ENCODE results near the gene EMP3. TPM values are rescaled to one million over a fixed set of nuclear protein-coding genes. Genes with fewer than 3 reads are reported as not detected.
"Not testable (repeated sequence)": the region's sequence is repeated elsewhere in the genome, so short reads cannot be mapped to it uniquely, and the experiment has no call there.

Gene EMP3
- total RNA-seq, 1 donor from 2014 or later: 37.8 TPM

GRCh38 chr19:48348045-48348444 is 22.7 kb downstream of the EMP3 start:
- DNase-seq: no peak

DNA sequence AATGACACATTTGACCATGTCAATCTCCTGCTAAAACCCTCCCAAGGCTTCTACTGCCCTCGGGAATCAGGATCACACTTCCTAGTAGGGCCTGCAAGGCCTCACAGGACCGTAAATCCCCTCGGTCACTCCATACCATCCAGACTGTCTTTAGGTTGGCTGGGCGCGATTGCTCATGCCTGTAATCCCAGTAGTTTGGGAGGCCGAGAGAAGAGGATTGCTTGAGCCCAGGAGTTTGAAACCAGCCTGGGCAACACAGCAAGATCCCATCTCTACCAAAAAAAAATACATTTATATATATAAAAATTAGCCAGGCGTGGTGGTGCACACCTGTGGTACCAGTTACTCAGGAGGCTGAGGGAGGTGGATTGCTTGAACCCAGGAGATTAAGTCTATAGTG is 23.4 kb downstream of the EMP3 start:
- no peak for DNase-seq

- peak; percentile 77 for DNase-seq
These were observed 25.5 kb downstream of the EMP3 start for GRCh38 chr19:48350856-48351255.

DNA sequence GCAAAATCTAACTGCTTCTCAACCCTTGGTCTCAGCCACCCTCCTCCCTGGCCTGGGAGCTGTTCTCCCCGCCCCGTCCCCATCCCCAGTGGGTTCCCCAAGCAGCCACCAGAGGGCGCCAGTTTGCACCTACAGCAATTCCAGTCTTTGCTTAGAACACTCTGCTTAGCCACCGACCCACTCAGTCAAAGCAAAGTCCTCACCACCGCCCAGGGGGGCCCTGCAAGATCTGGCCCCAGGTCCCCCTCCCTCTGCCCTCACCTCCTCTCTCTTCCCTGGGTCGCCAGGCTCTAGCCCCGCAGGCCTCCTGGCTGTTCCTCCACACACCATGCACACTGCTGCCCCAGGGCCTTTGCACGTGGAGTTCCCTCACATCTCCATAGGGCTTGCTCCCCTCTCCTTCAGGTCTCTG is 26.0 kb downstream of the EMP3 start:
- peak; percentile 77 for DNase-seq

GRCh38 chr19:48353677-48354076 is 28.3 kb downstream of the EMP3 start:
- DNase-seq: no peak

DNA sequence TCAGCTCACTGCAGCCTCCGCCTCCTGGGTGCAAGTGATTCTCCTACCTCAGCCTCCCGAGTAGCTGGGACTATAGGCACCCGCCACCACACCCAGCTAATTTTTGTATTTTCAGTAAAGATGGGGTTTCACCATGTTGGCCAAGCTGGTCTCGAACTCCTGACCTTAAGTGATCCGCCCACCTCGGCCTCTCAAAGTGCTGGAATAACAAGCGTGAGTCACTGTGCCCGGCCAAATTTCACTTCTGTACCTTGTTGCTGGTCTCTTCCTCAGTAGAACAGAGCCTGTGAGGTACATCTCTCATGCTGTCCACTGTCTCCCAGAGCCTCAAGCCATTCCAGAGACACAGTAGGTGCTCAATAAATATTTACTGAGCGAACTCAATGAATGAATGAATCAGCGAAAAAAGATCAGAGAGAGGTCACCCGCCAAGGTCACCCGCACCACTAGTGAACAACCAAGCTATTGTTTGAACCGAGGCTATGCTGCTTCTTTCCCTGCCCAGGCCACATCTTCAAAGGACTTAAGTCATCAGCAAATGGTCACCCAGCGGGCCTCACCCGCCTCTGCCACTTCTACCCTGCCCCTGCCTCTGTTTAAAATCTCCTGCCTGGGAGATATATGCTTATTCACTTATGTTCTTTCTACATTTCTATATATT is 29.1 kb downstream of the EMP3 start:
- DNase-seq: no peak

DNA sequence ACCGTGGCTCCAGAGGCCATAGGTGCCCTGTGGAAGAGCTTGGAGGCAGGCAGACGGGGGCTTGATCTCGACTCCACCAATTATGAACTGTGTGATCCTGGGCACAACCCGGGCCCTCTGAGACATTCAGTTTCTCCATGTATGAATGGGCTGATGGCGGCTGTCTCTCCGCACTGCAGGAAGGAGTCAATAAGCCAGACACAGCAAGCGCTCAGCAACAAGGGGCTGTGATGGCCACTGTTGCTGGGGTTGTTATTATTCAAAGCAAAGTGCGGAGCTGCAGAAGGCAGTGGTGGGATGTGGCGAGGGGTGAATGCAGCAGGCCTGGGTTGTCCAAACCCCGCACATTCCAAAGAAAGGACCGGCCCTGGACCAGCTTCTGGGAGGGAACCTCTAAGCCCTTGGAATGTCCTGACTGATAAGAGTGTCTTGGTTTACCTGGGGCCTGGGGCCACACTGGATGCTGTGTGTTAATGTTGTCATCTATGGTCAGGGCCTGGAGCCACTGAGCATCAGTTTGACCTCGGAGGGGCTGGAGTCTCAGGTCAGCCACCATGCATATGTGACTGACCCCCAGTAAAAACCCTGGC is 30.1 kb downstream of the EMP3 start:
- no peak for DNase-seq

- no peak for DNase-seq
These were observed 33.8 kb downstream of the EMP3 start for GRCh38 chr19:48359123-48359522.

DNA sequence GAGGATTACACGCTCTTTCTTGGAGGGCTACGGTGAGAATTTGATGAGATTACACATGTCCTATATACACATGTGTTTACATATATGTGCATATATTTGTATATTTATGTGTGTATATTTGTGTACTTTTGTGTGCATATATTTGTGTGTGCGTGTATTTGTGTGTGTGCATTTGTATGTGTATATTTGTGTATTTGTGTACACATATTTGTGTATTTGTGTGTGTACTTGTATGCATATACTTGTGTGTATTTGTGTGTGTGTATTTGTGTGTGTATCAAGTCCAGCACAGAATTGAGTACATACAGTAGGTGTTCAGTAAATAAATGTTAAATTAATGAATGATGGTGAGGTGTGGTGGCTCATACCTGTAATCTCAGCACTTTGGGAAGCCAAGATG is 36.6 kb downstream of the EMP3 start:
- DNase-seq: no peak

DNA sequence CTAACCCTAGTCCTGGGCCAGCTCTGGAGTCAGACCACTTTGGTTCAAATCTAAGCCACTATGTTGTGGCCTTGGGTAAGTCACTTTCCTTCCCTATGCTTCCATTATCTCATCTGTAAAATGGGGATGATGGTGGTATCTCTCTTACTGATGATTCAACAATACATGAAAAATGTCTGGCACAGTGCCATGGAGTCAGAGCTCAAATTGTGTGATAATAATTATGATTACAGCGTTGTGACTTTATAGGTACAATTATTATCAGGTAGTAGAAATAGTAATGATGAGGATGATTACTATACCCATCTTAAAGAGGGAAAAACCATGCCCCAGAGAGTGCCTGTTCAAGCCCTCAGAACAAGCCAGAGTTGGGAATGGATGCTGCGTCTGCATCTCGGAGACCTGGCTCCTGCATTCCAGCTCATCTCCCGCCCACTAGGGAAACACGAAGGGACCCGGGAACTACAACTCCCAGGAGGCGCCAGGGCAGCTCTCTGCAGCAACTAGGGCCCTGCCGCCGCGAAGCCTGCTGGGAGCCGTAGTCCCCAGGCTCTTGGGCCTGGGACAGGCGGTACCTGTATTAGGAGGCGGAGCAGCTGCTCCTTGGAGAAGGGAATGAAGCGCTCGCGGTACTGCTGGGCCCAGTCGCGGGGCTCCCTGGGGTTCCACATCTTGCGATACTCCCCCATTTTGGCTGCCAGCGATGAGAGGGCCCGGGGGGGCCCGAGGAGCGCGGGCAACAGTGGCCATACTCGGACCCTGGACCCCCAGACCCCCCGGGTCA is 37.6 kb downstream of the EMP3 start:
- peak; percentile 85 for DNase-seq

DNA sequence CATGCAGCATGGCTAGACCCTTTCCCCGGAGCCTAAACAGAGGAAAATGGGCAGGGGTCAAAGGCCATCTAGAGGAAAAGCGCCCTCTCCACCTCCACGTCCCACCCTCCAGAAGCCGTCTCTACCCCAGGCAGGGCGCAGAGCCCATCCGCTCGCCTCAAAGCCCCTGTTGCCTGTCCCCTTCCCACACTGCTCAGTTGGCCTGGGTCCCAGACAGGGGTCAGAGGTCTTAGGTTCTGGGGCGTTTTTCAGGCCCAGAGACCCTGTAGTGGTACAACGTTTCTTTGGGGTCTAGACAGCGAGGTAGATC is 38.1 kb downstream of the EMP3 start:
- no peak for DNase-seq

- DNase-seq: peak; percentile 100
These were observed 38.7 kb downstream of the EMP3 start, which contains the start of the genes SYNGR4 and TMEM143 for GRCh38 chr19:48363810-48364597. TSS of gene SYNGR4 (plus strand) at chr19:48364367. CDS start at chr19:48365843, 1,476 bp downstream. TSS of gene TMEM143 (minus strand) at chr19:48363940. CDS start at chr19:48363920, 20 bp downstream.

- no peak for DNase-seq
These were observed 39.4 kb downstream of the EMP3 start for GRCh38 chr19:48364598-48365348.

DNA sequence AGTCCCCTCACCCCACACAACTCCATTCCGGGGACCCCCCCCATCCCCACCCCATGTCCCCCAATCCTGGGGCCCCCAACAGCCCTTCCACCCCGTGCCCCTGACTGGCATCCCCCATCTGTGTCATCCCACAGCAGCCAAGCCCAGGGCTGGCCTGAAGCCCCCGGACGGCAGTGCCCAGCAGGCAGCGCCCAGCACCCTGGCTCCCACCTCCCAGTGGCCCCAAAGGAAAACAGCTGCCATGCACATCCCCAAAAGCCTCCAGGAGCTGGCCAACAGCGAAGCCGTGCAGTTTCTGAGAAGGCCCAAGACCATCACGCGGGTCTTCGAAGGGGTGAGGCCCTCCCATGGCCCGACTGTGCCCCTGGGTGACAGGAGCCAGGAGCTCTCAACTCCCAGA is 40.2 kb downstream of the EMP3 start:
- no peak for DNase-seq

DNA sequence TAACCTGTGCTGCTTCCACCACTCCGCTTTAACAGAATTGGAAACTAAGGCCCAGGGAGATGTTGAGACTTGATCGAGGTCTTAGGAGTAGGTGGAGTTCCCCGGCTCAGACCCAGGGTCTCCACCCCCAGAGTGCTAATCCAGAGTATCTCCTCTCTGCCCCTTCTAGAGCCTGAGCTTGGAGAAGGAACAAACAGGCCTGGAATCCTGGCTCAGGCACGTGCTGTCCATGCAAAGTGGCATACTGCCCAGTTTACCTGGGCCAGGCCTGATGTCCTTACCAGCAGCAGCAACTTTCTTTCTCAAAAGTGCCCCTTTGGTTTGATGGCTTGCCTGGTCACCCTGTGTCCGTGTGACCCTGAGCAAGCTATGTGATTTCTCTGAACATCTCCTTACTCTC is 42.5 kb downstream of the EMP3 start:
- DNase-seq: no peak

GRCh38 chr19:48368936-48369335 is 43.6 kb downstream of the EMP3 start:
- no peak for DNase-seq

- no peak for DNase-seq
These were observed 45.6 kb downstream of the EMP3 start for GRCh38 chr19:48370955-48371354.

- no peak for DNase-seq
These were observed 46.0 kb downstream of the EMP3 start for GRCh38 chr19:48371367-48371766.

DNA sequence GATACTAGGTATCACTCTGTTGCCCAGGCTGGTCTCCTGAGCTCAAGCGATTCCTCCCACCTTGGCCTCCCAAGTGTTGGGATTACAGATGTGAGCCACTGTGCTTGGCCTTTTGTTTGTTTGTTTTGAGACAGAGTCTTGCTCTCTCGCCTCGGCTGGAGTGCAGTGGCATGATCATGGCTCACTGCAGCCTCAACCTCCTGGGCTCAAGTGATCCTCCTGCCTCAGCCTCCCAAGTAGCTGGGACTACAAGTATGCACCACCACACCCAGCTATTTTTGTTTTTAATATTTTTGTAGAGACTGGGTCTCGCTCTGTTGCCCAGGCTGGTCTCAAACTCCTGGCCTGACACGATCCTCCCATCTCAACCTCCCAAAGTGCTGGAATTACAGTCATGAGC is 46.4 kb downstream of the EMP3 start:
- not testable (repeated sequence) for DNase-seq

GRCh38 chr19:48372904-48373303 is 47.6 kb downstream of the EMP3 start:
- no peak for DNase-seq

- no peak for DNase-seq
These were observed 48.2 kb downstream of the EMP3 start for GRCh38 chr19:48373567-48373966.

- DNase-seq: no peak
These were observed 52.8 kb downstream of the EMP3 start for GRCh38 chr19:48378194-48378570.
